Activated T-cell treated with anti-CD3 and anti-CD28 coated beads, Interleukin-2, amount 50 U/mL, for 48 hours (primary cell): Measurements from ENCODE around the gene OSM.
"Not testable (repeated sequence)": the region's sequence is repeated elsewhere in the genome, so short reads cannot be mapped to it uniquely, and the experiment has no call there.

Experiments used
- DNase-seq, 2 experiments: peaks; one replicate each; pipeline ENCODE4 v3.0.0-alpha.2; 2020

Gene OSM

DNA sequence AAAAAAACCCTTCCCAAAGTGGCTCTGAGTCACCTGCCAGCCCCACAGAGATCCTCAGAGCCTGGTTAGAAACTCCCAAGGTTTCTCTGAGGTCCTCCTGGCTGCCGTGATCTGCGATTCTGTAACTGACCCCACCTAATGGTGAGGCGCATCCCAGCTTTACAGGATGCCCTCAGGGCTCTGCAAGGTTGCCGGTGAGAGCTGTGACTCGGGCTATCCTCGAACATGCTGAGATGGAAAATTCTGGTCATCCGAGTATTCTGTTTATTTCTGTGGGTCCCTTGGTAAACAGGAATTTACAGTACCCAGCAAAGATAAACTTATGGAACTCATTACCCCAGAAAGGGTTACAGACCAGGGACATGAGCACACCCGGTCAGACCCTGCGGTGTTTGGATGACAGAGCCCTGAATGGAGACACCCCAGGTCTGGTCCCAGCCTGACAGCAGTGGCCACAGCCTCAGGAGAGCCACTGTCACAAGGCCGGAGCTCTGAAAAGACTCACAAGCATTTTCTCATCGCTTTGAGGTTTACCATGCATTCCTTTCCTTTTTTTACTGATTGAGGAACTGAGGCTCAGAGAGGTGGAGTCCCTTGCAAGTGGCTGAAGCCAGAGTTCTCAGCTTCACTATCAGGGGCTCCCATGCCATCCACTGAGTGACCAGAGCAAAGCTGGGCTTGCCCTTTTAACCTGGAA, 42.3 kb downstream of the OSM start:
- DNase-seq, result no peak

DNA sequence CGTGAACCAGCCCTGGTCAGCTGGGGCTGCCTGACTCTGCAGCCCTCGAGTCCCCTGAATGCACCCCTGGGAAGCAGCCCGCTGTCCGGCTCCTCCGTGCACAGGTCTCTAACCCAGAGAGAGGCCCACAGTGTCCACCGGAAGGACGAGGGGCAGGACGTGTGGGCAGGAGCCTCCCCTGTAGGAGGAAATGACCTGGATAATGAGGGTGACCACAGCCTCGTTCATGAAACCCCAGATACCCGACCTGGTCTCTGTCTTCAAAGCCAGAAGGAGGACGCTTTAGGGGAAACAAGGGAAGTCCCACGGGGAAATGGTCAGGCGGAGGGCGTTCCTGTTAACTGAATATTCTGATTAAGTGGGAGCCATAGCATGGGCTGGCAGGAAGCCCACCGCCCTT, 43.3 kb downstream of the OSM start:
- DNase-seq, result no peak

GRCh38 chr22:30222321-30222720, 44.3 kb downstream of the OSM start:
- no peak for DNase-seq

- DNase-seq, result peak; percentile 67 to 73
Observed at GRCh38 chr22:30221121-30221992, 45.3 kb downstream of the OSM start.

- DNase-seq, result no peak
Observed at GRCh38 chr22:30220338-30221012, 46.2 kb downstream of the OSM start.

DNA sequence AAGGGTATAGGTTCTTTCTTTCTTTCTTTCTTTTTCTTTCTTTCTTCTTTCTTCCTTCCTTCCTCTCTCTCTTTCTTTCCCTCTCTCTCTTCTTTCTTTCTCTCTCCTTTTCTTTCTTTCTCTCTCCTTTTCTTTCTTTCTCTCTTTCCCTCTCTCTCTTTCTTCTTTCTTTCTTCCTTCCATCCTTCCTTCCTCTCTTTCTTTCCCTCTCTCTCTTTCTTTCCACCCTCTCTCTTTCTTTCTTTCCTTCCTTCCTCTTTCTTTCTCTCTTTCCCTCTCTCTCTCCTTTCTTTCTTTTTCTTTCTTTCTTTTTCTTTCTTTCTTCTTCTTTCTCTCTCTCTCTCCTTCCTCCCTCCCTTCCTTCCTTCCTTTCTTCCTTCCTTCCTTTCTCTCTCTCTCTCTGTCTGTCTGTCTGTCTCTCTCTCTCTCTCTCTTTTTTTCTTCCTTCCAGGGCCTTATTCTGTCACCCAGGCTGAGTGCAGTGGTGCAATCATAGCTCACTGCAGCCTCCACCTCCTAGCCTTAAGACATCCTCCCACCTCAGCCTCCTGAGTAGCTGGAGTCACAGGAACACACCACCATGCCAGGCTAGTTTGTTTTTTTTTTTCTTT, 46.9 kb downstream of the OSM start:
- DNase-seq, result no peak

- DNase-seq, result no peak
Observed at GRCh38 chr22:30219049-30219654, 47.5 kb downstream of the OSM start.

- DNase-seq, result no peak
Observed at GRCh38 chr22:30217698-30218560, 48.7 kb downstream of the OSM start.

DNA sequence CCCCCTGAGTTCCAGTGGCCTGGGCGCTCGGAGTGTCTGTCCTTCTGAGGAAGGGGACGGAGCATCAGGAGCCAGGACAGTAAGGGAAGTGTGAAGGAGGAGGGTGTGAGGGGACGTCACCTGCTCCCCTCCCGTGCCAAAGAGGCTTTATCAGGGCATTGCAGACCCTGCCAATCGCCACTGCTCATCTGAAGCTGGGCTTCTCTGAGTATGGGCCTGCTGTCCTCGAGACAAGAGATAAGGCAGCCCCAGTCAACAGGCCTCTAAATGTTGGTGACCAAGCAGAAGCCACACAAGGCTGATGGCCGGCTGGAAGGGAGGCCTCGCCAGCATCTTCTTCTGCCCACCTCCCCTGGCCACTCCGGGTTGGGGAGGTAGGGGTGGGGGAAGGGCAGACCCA, 49.9 kb downstream of the OSM start:
- no peak for DNase-seq

GRCh38 chr22:30216272-30216671, 50.4 kb downstream of the OSM start:
- not testable (repeated sequence) for DNase-seq

GRCh38 chr22:30214703-30215407, 51.8 kb downstream of the OSM start:
- DNase-seq, result no peak

DNA sequence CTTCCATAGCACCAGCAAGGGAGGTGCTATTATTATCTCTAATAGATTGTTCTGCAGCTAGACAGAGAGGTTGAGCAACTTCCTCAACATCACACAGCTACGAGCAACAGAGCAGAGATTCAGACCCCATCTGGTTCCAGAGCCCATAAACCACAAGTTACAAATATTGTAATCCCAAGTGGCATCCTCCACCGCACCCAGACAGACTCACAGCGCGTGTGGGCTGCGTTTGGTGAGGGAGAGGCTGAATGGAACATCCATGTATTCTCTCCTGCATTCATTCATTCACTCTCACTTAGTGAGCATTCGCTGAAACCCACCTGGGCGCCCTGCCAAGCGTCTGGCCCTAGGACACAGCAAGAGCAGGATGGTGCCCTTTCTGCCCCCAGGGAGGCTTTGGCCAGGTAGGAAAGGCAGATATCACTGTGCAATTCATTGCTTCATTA, 53.6 kb downstream of the OSM start:
- DNase-seq, result no peak
